ENCODE measurements around the gene MAP9.
"Not testable (repeated sequence)": the region's sequence is repeated elsewhere in the genome, so short reads cannot be mapped to it uniquely, and the experiment has no call there.

MAP9 gene

DNA sequence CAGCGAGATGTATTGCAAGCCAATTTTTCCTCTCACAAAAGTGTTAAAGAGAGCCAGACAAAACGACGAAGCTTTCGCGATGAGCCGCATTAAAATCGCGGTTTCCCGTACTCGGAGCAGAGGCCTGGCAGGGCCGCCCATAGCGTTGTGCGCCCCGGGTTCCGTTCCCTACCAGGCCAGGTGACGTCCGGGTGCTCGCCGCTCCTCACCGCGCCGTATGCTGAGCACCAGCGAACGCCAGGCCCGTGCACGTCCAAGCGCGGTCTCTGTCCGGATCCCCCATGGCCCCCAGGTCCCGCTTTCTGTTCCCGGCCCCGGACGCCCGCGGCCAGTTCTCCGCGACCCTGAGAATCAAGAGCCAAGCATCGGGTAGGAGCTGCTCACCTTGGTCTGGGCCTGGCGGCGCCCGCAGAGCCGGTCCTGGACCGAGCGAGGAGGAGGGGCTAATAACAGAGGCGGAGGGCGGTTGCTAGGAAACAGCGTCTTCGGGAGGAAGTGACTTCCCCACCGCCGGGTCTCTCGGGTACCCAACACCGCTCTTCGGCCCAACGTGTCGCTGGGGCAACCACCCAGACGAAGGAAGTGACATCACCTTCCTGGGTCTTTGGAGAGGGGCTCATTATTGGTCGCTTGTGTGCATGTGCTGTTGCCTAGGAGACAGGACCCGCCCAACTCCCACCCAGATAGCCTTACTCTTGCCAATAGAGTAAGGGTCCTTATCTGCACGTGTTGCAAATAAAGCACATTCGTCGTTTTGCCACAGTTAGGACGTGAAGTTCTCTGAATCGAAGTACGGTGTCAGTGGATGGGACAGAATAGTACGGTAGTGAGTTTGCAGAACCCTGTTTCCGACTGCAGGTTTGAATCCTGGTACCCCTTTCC is at the start of gene MAP9:
TSS of gene MAP9 (minus strand) at position 579 of the 882 bp plus-strand sequence. CDS start 1,115 bp downstream, outside the sequence.
- no peak for TF ChIP-seq CTCF (IDR thresholded peaks at IDR 0.05; ENCODE audit: low read depth, low read length)
- peak within 1 kb of the TSS; percentile 71 for H3K4me3 ChIP-seq (ENCODE audit: low read depth, low read length)

- not testable (repeated sequence) for H3K4me3 ChIP-seq (ENCODE audit: low read depth, low read length)
Observed at GRCh38 chr4:155424778-155425177, 48.0 kb upstream of the MAP9 start.

DNA sequence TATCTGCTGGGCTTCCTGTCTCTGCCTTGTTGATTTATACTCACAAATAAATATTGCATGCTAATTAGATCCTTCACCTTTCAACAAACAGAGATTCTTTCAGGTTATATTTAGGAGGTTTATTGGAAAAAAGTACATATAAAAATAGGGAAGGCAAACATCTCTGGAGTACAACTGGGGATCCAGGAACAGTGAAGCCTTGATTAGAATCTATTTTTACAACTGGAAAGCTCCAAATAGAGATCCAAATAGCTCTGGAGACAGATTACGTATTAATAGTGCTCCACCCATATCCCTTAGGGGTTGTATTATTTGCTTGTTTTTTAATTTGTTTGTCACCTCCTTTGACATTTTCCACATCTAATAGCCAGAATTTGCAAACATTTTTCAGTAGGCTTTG is 46.9 kb upstream of the MAP9 start:
- no peak overlapping the region for H3K4me3 ChIP-seq (ENCODE audit: low read depth, low read length)
- no peak for TF ChIP-seq CTCF (IDR thresholded peaks at IDR 0.05; ENCODE audit: low read depth, low read length)

DNA sequence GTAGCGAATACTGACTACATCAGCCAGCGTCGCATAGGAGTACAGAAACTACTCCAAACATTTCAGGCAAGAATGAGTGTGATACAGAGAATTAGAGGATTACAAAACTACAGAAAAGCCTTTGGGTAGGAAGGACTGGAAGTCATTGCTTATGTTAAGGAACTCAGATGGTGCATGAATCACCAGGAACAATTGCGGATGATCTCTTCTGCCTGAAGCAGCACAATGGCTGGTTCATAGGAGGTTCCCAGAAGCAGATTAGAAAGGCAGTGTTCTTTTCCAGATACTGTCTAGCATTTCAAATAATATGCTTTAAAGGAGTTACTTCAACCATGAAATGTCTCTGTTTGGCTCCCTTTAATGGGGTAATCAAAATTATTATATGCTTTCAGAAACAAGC is 42.5 kb upstream of the MAP9 start:
- no peak overlapping the region for H3K4me3 ChIP-seq (ENCODE audit: low read depth, low read length)
- no peak for TF ChIP-seq CTCF (IDR thresholded peaks at IDR 0.05; ENCODE audit: low read depth, low read length)

GRCh38 chr4:155415662-155416061 is 38.9 kb upstream of the MAP9 start:
- TF ChIP-seq CTCF (IDR thresholded peaks at IDR 0.05; ENCODE audit: low read depth, low read length): no peak

GRCh38 chr4:155413451-155413850 is 36.7 kb upstream of the MAP9 start:
- TF ChIP-seq CTCF (IDR thresholded peaks at IDR 0.05; ENCODE audit: low read depth, low read length): no peak
- no peak overlapping the region for H3K4me3 ChIP-seq (ENCODE audit: low read depth, low read length)

More at GRCh38 chr4:155415662-155416061, 38.9 kb upstream of the MAP9 start:
- H3K4me3 ChIP-seq (ENCODE audit: low read depth, low read length): no peak overlapping the region

DNA sequence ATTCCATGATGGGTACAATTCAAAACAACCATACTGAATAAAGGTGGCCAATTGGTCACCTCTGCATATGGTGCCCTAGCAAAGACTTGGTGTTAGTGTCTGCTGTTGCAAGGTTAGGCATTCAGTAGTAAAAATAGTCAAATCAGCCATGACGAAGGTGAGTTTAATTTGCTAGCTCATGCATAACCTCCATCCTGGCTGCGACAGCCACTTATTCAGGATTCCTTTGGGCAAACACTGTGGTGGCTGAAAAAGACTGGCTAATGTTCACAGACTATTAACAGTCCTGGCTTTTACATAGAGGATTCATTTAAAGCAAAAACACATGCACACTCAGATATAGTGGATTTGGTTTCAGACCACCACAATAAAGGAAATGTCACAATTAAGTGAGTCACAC is 34.8 kb upstream of the MAP9 start:
- no peak overlapping the region for H3K4me3 ChIP-seq (ENCODE audit: low read depth, low read length)
- TF ChIP-seq CTCF (IDR thresholded peaks at IDR 0.05; ENCODE audit: low read depth, low read length): no peak

Measured in WI38 (cell line).